Esophagus (tissue), 2 donors: Measurements from ENCODE around the gene PSMC3. TPM values are rescaled to one million over a fixed set of nuclear protein-coding genes. Genes with fewer than 3 reads are reported as not detected.
"Not testable (repeated sequence)": the region's sequence is repeated elsewhere in the genome, so short reads cannot be mapped to it uniquely, and the experiment has no call there.

Source experiments
- H3K27ac ChIP-seq, 2 donors: one replicate each; pipeline ENCODE4 v1.5.1; 2013; ENCODE audit warnings: low read depth in 2 of 2, mild to moderate bottlenecking in 2 of 2, inconsistent platforms in 1 of 2, low read length in 1 of 2, moderate library complexity in 1 of 2
- H3K27me3 ChIP-seq, 2 donors: one replicate each; pipeline ENCODE4 v1.6.1; 2013; ENCODE audit warnings: low read length in 2 of 2, control low read depth in 1 of 2, mild to moderate bottlenecking in 1 of 2; ENCODE audit not compliant: insufficient read depth in 2 of 2, control insufficient read depth in 1 of 2
- H3K36me3 ChIP-seq, 2 donors: one replicate each; pipeline ENCODE4 v1.6.1; 2013; ENCODE audit warnings: low read length in 1 of 2; ENCODE audit not compliant: control insufficient read depth in 2 of 2, insufficient read depth in 2 of 2
- H3K4me1 ChIP-seq, 2 donors: one replicate each; pipeline ENCODE4 v1.6.1; 2013; ENCODE audit warnings: low read length in 1 of 2; ENCODE audit not compliant: control insufficient read depth in 2 of 2, insufficient read depth in 2 of 2
- H3K4me3 ChIP-seq, 2 donors: one replicate each; pipeline ENCODE4 v1.5.1; 2013; ENCODE audit warnings: low read length in 2 of 2, mild to moderate bottlenecking in 2 of 2, low read depth in 1 of 2, moderate library complexity in 1 of 2
- H3K9me3 ChIP-seq, 2 donors: one replicate each; pipeline ENCODE4 v1.6.1; 2013; ENCODE audit warnings: mild to moderate bottlenecking in 2 of 2, low read depth in 1 of 2, low read length in 1 of 2, moderate library complexity in 1 of 2; ENCODE audit not compliant: control insufficient read depth in 2 of 2, insufficient read depth in 1 of 2
- WGBS, 2 donors: extraction: QIAGEN DNeasy Blood & Tissue Kit; methylation state at CpG; one replicate each; pipeline ENCODE4 v1.1.7; 2013; 5-methylcytosine and 5-hydroxymethylcytosine counted together
- polyA plus RNA-seq, 2 donors: library from polyadenylated mRNA; stranded (reverse); fragments of 200-250 nt; gene quantifications; one replicate each; pipeline ENCODE4 v1.2.3, GENCODE V29; 2013
- donor health status: healthy with polysubstance abuse.
- donor health status: Bipolar disorder and iron deficiency.

Gene PSMC3
- polyA plus RNA-seq, 2 donors: 90.3 to 137 TPM

- H3K4me1 ChIP-seq: no peaks in the 10 kb centered on the region
- H3K27ac ChIP-seq: no peak overlapping the region
- H3K36me3 ChIP-seq: no peaks in the 10 kb centered on the region
- 99 to 100% methylated on average over 2 of the region's 2 CpGs for WGBS, 2 donors
- no peaks in the 10 kb centered on the region for H3K27me3 ChIP-seq
- no peaks in the 10 kb centered on the region for H3K9me3 ChIP-seq
- no peak overlapping the region for H3K4me3 ChIP-seq
Measured at GRCh38 chr11:47460571-47461235, 34.5 kb upstream of the PSMC3 start.

GRCh38 chr11:47454258-47454671 lies 28.0 kb upstream of the PSMC3 start:
- not testable (repeated sequence) for H3K27me3 ChIP-seq, H3K27ac ChIP-seq, H3K9me3 ChIP-seq, H3K4me3 ChIP-seq, H3K36me3 ChIP-seq, H3K4me1 ChIP-seq
- 8 to 19% methylated on average over 7 to 8 of the region's 8 CpGs for WGBS, 2 donors

DNA sequence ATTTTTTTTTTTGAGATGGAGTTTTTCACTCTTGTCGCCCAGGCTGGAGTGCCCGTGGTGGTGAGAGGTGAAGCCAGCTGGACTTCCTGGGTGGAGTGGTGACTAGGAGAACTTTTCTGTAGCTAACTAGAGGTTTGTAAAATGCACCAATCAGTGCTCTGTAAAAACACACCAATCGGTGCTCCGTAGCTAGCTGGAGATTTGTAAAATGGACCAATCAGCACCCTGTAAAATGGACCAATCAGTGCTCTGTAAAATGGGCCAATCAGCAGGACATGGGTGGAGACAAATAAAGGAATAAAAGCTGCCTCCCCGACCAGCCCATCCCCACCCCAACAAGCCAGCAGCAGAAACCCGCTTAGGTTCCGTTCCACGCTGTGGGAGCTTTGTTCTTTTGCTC lies 27.1 kb upstream of the PSMC3 start:
- Histone ChIP-seq H3K27me3 (no peaks in the 10 kb centered on the region), H3K36me3 (no peaks in the 10 kb centered on the region), H3K9me3 (no peaks in the 10 kb centered on the region), H3K4me3 (no peak overlapping the region), H3K27ac (no peak overlapping the region), H3K4me1 (peaks cover 0 to 4% of the 10 kb centered on the region in 2 donors)
- WGBS, 2 donors: 92 to 94% methylated on average over 8 of the region's 8 CpGs

DNA sequence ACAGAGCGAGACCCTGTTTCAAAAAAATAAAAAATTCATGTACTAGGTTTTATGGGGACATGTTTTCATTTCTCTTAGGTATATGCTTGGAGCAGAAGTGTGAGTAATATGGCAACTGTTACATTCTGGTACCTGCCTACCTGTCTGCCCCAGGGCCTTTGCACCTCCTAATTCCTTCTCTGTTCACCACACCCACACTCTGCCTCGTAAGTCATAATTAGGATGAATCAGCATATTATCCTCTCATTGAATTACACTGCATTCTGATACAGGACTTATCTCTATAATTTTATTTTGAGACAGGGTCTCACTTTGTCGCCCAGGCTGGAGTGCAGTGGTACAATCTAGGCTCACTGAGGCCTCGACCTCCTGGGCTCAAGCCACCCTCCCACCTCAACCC lies 25.8 kb upstream of the PSMC3 start:
- Histone ChIP-seq H3K4me3 (no peak overlapping the region), H3K27me3 (no peaks in the 10 kb centered on the region), H3K27ac (no peak overlapping the region), H3K36me3 (no peaks in the 10 kb centered on the region), H3K4me1 (peaks cover 0 to 4% of the 10 kb centered on the region in 2 donors), H3K9me3 (no peaks in the 10 kb centered on the region)
- WGBS, 2 donors: 86 to 88% methylated on average over 4 of the region's 4 CpGs

DNA sequence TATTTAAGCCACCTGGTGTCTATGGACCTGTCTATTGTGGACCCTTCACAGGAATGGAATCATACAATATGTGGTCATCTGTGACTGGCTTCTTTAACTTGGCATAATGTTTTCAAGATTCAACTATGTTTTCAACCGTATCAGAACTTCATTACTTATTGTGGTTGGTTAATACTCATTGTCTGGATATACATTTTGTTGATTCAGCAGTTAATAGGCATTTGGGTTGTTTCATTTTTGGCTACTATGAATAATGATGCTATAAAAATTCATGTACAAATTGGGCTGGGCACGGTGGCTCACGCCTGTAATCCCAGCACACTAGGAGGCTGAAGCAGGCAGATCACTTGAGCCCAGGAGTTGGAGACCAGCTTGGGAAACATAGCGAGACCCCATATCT lies 25.2 kb upstream of the PSMC3 start:
- 74 to 85% methylated on average over 4 of the region's 4 CpGs for WGBS, 2 donors
- Histone ChIP-seq H3K4me1 (peaks cover 0 to 4% of the 10 kb centered on the region in 2 donors), H3K27ac (no peak overlapping the region), H3K9me3 (no peaks in the 10 kb centered on the region), H3K36me3 (no peaks in the 10 kb centered on the region), H3K4me3 (no peak overlapping the region), H3K27me3 (no peaks in the 10 kb centered on the region)

GRCh38 chr11:47449541-47449940 lies 23.3 kb upstream of the PSMC3 start:
- peaks cover 0 to 4% of the 10 kb centered on the region in 2 donors for H3K4me1 ChIP-seq
- H3K27ac ChIP-seq: no peak overlapping the region
- no peaks in the 10 kb centered on the region for H3K27me3 ChIP-seq
- no peaks in the 10 kb centered on the region for H3K9me3 ChIP-seq
- no peak overlapping the region for H3K4me3 ChIP-seq
- 83 to 85% methylated on average over 8 of the region's 8 CpGs for WGBS, 2 donors
- H3K36me3 ChIP-seq: no peaks in the 10 kb centered on the region

DNA sequence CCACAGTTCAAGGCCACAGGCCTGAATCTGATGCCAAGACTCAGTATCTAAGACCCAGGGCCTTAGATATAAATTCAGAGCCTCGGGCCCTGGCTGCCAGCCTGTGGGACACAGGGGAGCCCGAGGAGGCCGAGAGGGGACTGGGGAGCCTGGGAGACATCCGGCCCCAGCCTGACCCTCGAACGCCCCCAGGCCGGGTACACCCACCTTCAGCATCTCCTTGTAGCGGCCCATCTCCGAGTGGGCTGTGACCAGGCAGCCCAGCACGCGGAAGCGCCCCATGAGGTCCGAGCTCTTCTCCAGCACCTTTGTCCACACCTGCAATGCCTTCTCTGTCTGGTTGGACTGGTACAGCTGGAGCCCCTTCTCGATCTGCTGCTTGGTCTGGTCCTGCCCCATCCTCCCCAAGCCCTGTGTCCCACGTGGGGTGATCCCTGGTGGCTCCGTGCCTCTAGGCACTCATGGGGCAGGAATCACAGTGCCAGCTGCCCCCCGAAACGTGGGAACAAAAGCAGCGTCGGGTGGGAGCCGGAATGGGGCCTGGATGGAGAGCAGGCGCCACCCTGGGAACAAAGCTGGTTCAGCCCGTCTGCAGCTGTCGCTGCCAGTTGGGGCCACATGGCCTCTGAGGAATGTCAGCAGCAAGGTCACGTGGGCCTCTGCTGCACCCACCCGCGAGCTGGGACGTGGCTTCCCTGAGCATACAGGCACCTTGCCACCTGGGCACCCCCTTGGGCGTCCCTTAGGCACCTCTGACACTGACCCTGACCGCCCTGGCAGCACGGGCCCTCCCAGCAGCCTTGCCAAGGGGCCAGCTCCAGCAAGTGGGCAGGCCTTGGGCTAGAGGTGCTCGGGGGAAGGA lies 22.6 kb upstream of the PSMC3 start, which contains the start of gene RAPSN:
Gene RAPSN, minus strand, starts transcription at position 571 of the 862 bp plus-strand sequence. Its CDS starts 172 bp downstream, at position 399.
- Histone ChIP-seq H3K27ac (no peak within 1 kb of the TSS), H3K4me1 (peaks cover 0 to 4% of the 10 kb centered on the region in 2 donors), H3K9me3 (no peaks in the 10 kb centered on the region), H3K4me3 (no peak within 1 kb of the TSS), H3K27me3 (no peaks in the 10 kb centered on the region), H3K36me3 (no peaks in the 10 kb centered on the region)
- WGBS, 2 donors: 75 to 81% methylated on average over 32 of the region's 32 CpGs

DNA sequence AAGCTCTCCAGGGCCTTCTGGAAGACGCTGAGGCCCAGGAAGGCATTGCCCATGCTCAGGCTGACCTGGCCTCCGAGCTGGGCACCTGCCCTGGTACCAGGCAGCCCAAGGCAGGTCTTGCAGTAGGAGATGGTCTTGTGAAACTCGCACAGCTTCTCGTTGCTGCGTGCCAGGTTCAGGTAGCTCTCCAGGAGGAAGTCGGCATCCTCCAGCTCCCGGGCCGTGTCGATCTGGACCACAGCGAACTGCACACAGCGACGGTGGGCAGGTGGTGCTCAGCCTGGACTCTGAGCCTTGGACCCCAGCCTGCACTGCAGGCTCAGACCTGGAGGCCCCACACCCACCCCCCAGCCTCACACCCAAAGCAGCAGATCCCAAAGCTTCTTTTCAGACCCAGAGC lies 21.7 kb upstream of the PSMC3 start:
- Histone ChIP-seq H3K27ac (no peak overlapping the region), H3K4me3 (no peak overlapping the region), H3K4me1 (peaks cover 0 to 4% of the 10 kb centered on the region in 2 donors), H3K36me3 (no peaks in the 10 kb centered on the region), H3K9me3 (no peaks in the 10 kb centered on the region), H3K27me3 (no peaks in the 10 kb centered on the region)
- WGBS, 2 donors: 89 to 91% methylated on average over 12 of the region's 12 CpGs

- no peaks in the 10 kb centered on the region for H3K9me3 ChIP-seq
- 87 to 90% methylated on average over 9 of the region's 9 CpGs for WGBS, 2 donors
Measured at GRCh38 chr11:47446833-47447232, 20.6 kb upstream of the PSMC3 start.

More at GRCh38 chr11:47446833-47447232, 20.6 kb upstream of the PSMC3 start:
- Histone ChIP-seq H3K4me1 (peaks cover 0 to 4% of the 10 kb centered on the region in 2 donors), H3K27ac (no peak overlapping the region), H3K27me3 (no peaks in the 10 kb centered on the region), H3K4me3 (no peak overlapping the region), H3K36me3 (no peaks in the 10 kb centered on the region)
